Measurements from ENCODE around the gene CTNND1.

Gene CTNND1, protein sequence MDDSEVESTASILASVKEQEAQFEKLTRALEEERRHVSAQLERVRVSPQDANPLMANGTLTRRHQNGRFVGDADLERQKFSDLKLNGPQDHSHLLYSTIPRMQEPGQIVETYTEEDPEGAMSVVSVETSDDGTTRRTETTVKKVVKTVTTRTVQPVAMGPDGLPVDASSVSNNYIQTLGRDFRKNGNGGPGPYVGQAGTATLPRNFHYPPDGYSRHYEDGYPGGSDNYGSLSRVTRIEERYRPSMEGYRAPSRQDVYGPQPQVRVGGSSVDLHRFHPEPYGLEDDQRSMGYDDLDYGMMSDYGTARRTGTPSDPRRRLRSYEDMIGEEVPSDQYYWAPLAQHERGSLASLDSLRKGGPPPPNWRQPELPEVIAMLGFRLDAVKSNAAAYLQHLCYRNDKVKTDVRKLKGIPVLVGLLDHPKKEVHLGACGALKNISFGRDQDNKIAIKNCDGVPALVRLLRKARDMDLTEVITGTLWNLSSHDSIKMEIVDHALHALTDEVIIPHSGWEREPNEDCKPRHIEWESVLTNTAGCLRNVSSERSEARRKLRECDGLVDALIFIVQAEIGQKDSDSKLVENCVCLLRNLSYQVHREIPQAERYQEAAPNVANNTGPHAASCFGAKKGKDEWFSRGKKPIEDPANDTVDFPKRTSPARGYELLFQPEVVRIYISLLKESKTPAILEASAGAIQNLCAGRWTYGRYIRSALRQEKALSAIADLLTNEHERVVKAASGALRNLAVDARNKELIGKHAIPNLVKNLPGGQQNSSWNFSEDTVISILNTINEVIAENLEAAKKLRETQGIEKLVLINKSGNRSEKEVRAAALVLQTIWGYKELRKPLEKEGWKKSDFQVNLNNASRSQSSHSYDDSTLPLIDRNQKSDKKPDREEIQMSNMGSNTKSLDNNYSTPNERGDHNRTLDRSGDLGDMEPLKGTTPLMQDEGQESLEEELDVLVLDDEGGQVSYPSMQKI

DNA sequence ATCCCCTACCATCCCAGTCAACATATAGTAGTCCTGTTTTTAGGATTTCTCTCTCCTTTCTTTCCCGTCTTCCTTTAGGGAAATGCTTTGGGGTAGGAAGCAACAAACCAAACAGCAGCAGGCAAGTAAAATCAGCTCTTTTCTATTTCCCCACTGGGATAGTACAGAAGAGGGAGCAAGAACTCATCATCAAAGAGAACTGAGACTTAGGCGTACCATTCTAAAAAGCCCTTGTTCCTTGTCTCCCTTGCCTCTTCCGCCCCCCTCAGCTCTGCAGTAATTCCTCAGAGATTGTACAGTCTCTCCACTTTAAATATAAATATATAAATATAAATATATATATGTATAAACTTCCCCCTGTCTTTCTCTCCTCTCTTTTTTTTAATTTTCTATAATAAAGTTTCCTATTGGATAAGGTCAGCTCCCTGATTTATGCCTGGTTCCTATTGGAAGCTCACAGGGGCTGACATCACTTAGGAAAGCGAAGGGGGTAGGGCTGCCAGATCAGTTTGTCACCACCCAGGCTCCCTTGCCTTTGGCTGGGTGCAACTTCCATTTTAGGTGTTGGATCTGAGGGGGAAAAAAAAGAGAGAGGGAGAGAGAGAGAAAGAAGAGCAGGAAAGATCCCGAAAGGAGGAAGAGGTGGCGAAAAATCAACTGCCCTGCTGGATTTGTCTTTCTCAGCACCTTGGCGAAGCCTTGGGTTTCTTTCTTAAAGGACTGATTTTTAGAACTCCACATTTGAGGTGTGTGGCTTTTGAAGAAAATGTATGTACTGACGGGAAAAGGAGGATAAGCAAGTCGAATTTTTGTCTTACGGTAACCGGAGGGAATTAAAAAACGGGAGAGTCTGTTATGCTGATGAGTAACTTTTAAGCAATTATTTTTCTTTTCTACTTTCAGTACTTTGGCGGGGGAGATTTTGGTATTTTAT is at the start of gene CTNND1:
Gene CTNND1 (plus strand): TSS at position 502 of the 934 bp plus-strand sequence. CDS start 29,677 bp downstream, outside the sequence.
- Histone ChIP-seq H3K36me3 (ENCODE audit: insufficient read depth, low read length) (no peaks in the 10 kb centered on the region), H3K9me3 (ENCODE audit: insufficient read depth, low read depth, low read length) (no peaks in the 10 kb centered on the region), H3K4me3 (ENCODE audit: low read length, poor library complexity, severe bottlenecking) (peak within 1 kb of the TSS; percentile 58), H3K27me3 (ENCODE audit: insufficient read depth, low read length, poor library complexity, severe bottlenecking) (no peaks in the 10 kb centered on the region), H3K4me2 (ENCODE audit: low read depth, low read length, poor library complexity, severe bottlenecking) (peak within 1 kb of the TSS; percentile 59), H3K9me2 (replicated peaks; ENCODE audit: low read depth, low read length) (no peaks in the 10 kb centered on the region), H4K20me1 (ENCODE audit: insufficient read depth, low read length, poor library complexity, severe bottlenecking) (no peaks in the 10 kb centered on the region), H3K79me2 (ENCODE audit: insufficient read depth, low read length) (no peaks in the 10 kb centered on the region; the same call in none of the 2 replicates), H3K4me1 (ENCODE audit: insufficient read depth, low read length, poor library complexity, severe bottlenecking) (peaks cover 9% of the 10 kb centered on the region), H3K9ac (ENCODE audit: low read depth, low read length, poor library complexity, severe bottlenecking) (peak within 1 kb of the TSS; percentile 53), H3F3A (ENCODE audit: low read depth) (no peaks in the 10 kb centered on the region), H2AFZ (ENCODE audit: low read length) (no peak within 1 kb of the TSS; the same call in 1 of the 2 replicates)
- TF ChIP-seq, protein P1, sequence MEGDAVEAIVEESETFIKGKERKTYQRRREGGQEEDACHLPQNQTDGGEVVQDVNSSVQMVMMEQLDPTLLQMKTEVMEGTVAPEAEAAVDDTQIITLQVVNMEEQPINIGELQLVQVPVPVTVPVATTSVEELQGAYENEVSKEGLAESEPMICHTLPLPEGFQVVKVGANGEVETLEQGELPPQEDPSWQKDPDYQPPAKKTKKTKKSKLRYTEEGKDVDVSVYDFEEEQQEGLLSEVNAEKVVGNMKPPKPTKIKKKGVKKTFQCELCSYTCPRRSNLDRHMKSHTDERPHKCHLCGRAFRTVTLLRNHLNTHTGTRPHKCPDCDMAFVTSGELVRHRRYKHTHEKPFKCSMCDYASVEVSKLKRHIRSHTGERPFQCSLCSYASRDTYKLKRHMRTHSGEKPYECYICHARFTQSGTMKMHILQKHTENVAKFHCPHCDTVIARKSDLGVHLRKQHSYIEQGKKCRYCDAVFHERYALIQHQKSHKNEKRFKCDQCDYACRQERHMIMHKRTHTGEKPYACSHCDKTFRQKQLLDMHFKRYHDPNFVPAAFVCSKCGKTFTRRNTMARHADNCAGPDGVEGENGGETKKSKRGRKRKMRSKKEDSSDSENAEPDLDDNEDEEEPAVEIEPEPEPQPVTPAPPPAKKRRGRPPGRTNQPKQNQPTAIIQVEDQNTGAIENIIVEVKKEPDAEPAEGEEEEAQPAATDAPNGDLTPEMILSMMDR (conservative IDR thresholded peaks at IDR 0.05; ENCODE audit: low read length), result no peak
- TF ChIP-seq EZH2phosphoT487 (IDR thresholded peaks at IDR 0.05; ENCODE audit: borderline replicate concordance), result no peak

GRCh38 chr11:57712256-57713150 is 49.1 kb upstream of the CTNND1 start, which contains the start of gene TMX2:
Gene TMX2 (plus strand): TSS chr11:57712593. CDS start chr11:57712619, 26 bp downstream.
- no peaks in the 10 kb centered on the region for H3K36me3 ChIP-seq (ENCODE audit: insufficient read depth, low read length)
- H3K79me2 ChIP-seq (ENCODE audit: insufficient read depth, low read length), result peaks cover 63% of the 10 kb centered on the region
- no peaks in the 10 kb centered on the region for H3K27me3 ChIP-seq (ENCODE audit: insufficient read depth, low read length, poor library complexity, severe bottlenecking)

More at GRCh38 chr11:57712256-57713150, 49.1 kb upstream of the CTNND1 start, which contains the start of gene TMX2:
- H3K9me3 ChIP-seq (ENCODE audit: insufficient read depth, low read depth, low read length), result no peaks in the 10 kb centered on the region
- no peaks in the 10 kb centered on the region for H3K9me2 ChIP-seq (replicated peaks; ENCODE audit: low read depth, low read length)
- H3F3A ChIP-seq (ENCODE audit: low read depth), result no peaks in the 10 kb centered on the region
- H2AFZ ChIP-seq (ENCODE audit: low read length), result peak within 1 kb of the TSS; percentile 95
- H3K4me1 ChIP-seq (ENCODE audit: insufficient read depth, low read length, poor library complexity, severe bottlenecking), result peaks cover 30% of the 10 kb centered on the region
- peaks cover 37% of the 10 kb centered on the region for H4K20me1 ChIP-seq (ENCODE audit: insufficient read depth, low read length, poor library complexity, severe bottlenecking)
- peak within 1 kb of the TSS; percentile 96 for H3K4me3 ChIP-seq (ENCODE audit: low read length, poor library complexity, severe bottlenecking)
- H3K9ac ChIP-seq (ENCODE audit: low read depth, low read length, poor library complexity, severe bottlenecking), result peak within 1 kb of the TSS; percentile 95
- H3K4me2 ChIP-seq (ENCODE audit: low read depth, low read length, poor library complexity, severe bottlenecking), result peak within 1 kb of the TSS; percentile 99
- TF ChIP-seq, protein P1 (conservative IDR thresholded peaks at IDR 0.05; ENCODE audit: low read length), result no peak
